ENCODE results near the gene SGMS1.

The SGMS1 gene

GRCh38 chr10:50605951-50606270 is 17.8 kb downstream of the SGMS1 start:
- TF ChIP-seq, protein P1, sequence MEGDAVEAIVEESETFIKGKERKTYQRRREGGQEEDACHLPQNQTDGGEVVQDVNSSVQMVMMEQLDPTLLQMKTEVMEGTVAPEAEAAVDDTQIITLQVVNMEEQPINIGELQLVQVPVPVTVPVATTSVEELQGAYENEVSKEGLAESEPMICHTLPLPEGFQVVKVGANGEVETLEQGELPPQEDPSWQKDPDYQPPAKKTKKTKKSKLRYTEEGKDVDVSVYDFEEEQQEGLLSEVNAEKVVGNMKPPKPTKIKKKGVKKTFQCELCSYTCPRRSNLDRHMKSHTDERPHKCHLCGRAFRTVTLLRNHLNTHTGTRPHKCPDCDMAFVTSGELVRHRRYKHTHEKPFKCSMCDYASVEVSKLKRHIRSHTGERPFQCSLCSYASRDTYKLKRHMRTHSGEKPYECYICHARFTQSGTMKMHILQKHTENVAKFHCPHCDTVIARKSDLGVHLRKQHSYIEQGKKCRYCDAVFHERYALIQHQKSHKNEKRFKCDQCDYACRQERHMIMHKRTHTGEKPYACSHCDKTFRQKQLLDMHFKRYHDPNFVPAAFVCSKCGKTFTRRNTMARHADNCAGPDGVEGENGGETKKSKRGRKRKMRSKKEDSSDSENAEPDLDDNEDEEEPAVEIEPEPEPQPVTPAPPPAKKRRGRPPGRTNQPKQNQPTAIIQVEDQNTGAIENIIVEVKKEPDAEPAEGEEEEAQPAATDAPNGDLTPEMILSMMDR (IDR thresholded peaks at IDR 0.05; ENCODE audit: low read depth, low read length, missing control alignments), result no peak
- no peak overlapping the region for H3K4me3 ChIP-seq (ENCODE audit: low read depth, low read length)
- DNase-seq (ENCODE audit: low read depth), result no peak

DNA sequence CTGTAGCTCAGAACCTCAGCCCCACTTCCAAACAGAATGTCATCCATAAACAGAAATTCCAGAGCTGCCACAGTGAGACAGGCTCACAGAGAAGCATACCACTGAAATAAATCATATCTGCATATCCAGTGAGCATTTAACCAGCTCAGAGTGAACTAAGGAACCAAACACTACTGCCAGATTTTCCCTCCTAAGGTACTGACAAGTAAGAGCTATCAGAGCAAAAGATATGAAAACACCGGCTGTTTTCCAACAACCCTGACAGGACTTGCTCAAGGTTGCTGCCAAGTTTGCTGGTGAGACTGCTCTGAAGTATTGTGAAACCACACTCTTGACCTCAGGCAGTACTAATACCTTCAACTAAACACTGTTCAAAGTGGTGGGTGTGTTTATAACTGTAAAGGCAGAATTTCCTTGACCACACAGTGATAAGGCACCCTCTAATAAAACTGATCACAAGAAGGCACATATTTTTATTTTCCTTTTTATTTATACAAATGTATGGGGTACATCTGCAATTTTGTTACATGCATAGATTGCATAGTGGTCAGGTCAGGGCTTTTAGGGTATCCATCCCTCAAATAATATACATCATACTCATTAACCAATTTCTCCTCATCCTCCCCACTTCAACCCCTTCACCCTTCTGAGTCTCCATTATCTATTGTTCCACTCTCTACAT is 18.3 kb downstream of the SGMS1 start:
- DNase-seq (ENCODE audit: low read depth), result no peak
- TF ChIP-seq, protein P1 (IDR thresholded peaks at IDR 0.05; ENCODE audit: low read depth, low read length, missing control alignments), result no peak
- H3K4me3 ChIP-seq (ENCODE audit: low read depth, low read length), result no peak overlapping the region

- no peak overlapping the region for H3K4me3 ChIP-seq (ENCODE audit: low read depth, low read length)
- TF ChIP-seq, protein P1 (IDR thresholded peaks at IDR 0.05; ENCODE audit: low read depth, low read length, missing control alignments), result no peak
- DNase-seq (ENCODE audit: low read depth), result no peak
Observed at GRCh38 chr10:50604809-50605208, 18.9 kb downstream of the SGMS1 start.

- TF ChIP-seq, protein P1 (IDR thresholded peaks at IDR 0.05; ENCODE audit: low read depth, low read length, missing control alignments), result no peak
- H3K4me3 ChIP-seq (ENCODE audit: low read depth, low read length), result no peak overlapping the region; the same call in 1 of the 2 replicates
- no peak for DNase-seq (ENCODE audit: low read depth)
Observed at GRCh38 chr10:50604049-50604640, 19.6 kb downstream of the SGMS1 start.

GRCh38 chr10:50603151-50603850 is 20.5 kb downstream of the SGMS1 start:
- DNase-seq (ENCODE audit: low read depth), result no peak
- H3K4me3 ChIP-seq (ENCODE audit: low read depth, low read length), result no peak overlapping the region
- TF ChIP-seq, protein P1 (IDR thresholded peaks at IDR 0.05; ENCODE audit: low read depth, low read length, missing control alignments), result no peak

DNA sequence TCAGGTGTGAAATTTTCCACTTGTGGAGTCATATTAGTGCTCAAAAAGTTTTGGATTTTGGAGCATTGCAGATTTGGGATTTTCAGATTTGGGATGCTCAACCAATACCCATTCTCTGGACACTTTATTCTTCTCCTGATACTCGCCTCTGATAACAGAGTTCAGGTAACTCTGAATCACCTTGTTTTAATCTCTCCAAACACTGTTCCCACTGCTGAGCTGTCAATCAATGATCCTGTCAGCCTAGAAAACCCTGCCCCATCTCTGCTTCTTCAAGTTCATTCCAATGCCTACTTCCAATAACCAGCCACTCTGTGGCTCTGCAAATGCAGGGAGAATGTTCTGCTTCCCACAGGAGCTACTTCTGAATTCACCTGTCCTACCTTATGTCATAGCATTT is 21.8 kb downstream of the SGMS1 start:
- no peak overlapping the region for H3K4me3 ChIP-seq (ENCODE audit: low read depth, low read length)
- DNase-seq (ENCODE audit: low read depth), result no peak
- TF ChIP-seq, protein P1 (IDR thresholded peaks at IDR 0.05; ENCODE audit: low read depth, low read length, missing control alignments), result no peak
